OCI-LY3 (cell line): Measurements from ENCODE around the gene VAMP5.

Experiments used
- EZH2phosphoT487 ChIP-seq: fragments of 200-600 bp; shearing (Covaris generic); IDR thresholded peaks from 2 replicates; pipeline ENCODE4 v1.6.1; 2018; ENCODE audit warnings: antibody characterized with exemption, mixed run types, low read depth
- TF ChIP-seq, protein P1 (sequence below): fragments of 200-600, 300-600 bp; sonication (generic); IDR thresholded peaks from 2 replicates; pipeline ENCODE4 v1.5.1; 2014; ENCODE audit warnings: antibody characterized with exemption, low read length, low read depth

GRCh38 chr2:85539361-85540132, 44.7 kb upstream of the VAMP5 start:
- TF ChIP-seq, protein P1, sequence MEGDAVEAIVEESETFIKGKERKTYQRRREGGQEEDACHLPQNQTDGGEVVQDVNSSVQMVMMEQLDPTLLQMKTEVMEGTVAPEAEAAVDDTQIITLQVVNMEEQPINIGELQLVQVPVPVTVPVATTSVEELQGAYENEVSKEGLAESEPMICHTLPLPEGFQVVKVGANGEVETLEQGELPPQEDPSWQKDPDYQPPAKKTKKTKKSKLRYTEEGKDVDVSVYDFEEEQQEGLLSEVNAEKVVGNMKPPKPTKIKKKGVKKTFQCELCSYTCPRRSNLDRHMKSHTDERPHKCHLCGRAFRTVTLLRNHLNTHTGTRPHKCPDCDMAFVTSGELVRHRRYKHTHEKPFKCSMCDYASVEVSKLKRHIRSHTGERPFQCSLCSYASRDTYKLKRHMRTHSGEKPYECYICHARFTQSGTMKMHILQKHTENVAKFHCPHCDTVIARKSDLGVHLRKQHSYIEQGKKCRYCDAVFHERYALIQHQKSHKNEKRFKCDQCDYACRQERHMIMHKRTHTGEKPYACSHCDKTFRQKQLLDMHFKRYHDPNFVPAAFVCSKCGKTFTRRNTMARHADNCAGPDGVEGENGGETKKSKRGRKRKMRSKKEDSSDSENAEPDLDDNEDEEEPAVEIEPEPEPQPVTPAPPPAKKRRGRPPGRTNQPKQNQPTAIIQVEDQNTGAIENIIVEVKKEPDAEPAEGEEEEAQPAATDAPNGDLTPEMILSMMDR: no peak
- TF ChIP-seq EZH2phosphoT487: no peak
